ENCODE results near the gene RRP8.

The RRP8 gene

GRCh38 chr11:6603287-6604080 lies at the start of gene RRP8, which contains the start of gene ILK:
Gene RRP8 (minus strand): TSS chr11:6603616. CDS start chr11:6603502, 114 bp downstream.
Gene ILK (plus strand): TSS chr11:6603774. CDS start chr11:6604272, 498 bp downstream.
- peak; percentile 85 to 86 for DNase-seq (ENCODE audit: low read depth in 2 of 2)

GRCh38 chr11:6653097-6653496 lies 49.7 kb upstream of the RRP8 start:
- DNase-seq (ENCODE audit: low read depth in 2 of 2) = no peak

GRCh38 chr11:6652182-6652581 lies 48.8 kb upstream of the RRP8 start:
- no peak for DNase-seq (ENCODE audit: low read depth in 2 of 2)

GRCh38 chr11:6650980-6651379 lies 47.6 kb upstream of the RRP8 start:
- DNase-seq (ENCODE audit: low read depth in 2 of 2) = peak in 1 of 2 donors; percentile 39

- DNase-seq (ENCODE audit: low read depth in 2 of 2) = no peak
These were observed 46.7 kb upstream of the RRP8 start for GRCh38 chr11:6650104-6650503.

GRCh38 chr11:6648501-6648900 lies 45.1 kb upstream of the RRP8 start:
- DNase-seq (ENCODE audit: low read depth in 2 of 2) = no peak

GRCh38 chr11:6647836-6648235 lies 44.4 kb upstream of the RRP8 start:
- DNase-seq (ENCODE audit: low read depth in 2 of 2) = no peak

GRCh38 chr11:6646918-6647679 lies 43.7 kb upstream of the RRP8 start:
- no peak for DNase-seq (ENCODE audit: low read depth in 2 of 2)

- DNase-seq (ENCODE audit: low read depth in 2 of 2) = no peak
These were observed 43.1 kb upstream of the RRP8 start for GRCh38 chr11:6646576-6646917.

- DNase-seq (ENCODE audit: low read depth in 2 of 2) = no peak
These were observed 42.7 kb upstream of the RRP8 start for GRCh38 chr11:6646071-6646470.

GRCh38 chr11:6642957-6643356 lies 39.5 kb upstream of the RRP8 start:
- DNase-seq (ENCODE audit: low read depth in 2 of 2) = no peak

- DNase-seq (ENCODE audit: low read depth in 2 of 2) = no peak
These were observed 37.7 kb upstream of the RRP8 start for GRCh38 chr11:6640985-6641701.

GRCh38 chr11:6640036-6640984 lies 36.9 kb upstream of the RRP8 start:
- DNase-seq (ENCODE audit: low read depth in 2 of 2) = no peak

- no peak for DNase-seq (ENCODE audit: low read depth in 2 of 2)
These were observed 35.0 kb upstream of the RRP8 start for GRCh38 chr11:6638429-6638828.

- DNase-seq (ENCODE audit: low read depth in 2 of 2) = no peak
These were observed 34.5 kb upstream of the RRP8 start for GRCh38 chr11:6637871-6638270.

- DNase-seq (ENCODE audit: low read depth in 2 of 2) = no peak
These were observed 33.1 kb upstream of the RRP8 start for GRCh38 chr11:6636480-6636879.

GRCh38 chr11:6635082-6635932 lies 31.9 kb upstream of the RRP8 start:
- DNase-seq (ENCODE audit: low read depth in 2 of 2) = no peak

- DNase-seq (ENCODE audit: low read depth in 2 of 2) = no peak
These were observed 31.1 kb upstream of the RRP8 start for GRCh38 chr11:6634534-6634933.

- no peak for DNase-seq (ENCODE audit: low read depth in 2 of 2)
These were observed 30.3 kb upstream of the RRP8 start for GRCh38 chr11:6633422-6634408.

Measured in stimulated activated CD8-positive, alpha-beta memory T cell treated with anti-CD3 and anti-CD28 coated beads, Interleukin-2, amount 100 ng/mL, for 48 hours (primary cell).